HEK293 (cell line): ENCODE measurements around the gene HTT.
"Not testable (repeated sequence)": the region's sequence is repeated elsewhere in the genome, so short reads cannot be mapped to it uniquely, and the experiment has no call there.

Experiments used
- CTCF ChIA-PET: fragments of 350-600 bp; formaldehyde crosslinking; extraction: SDS; loops from one replicate; lab custom pipeline; 2021; ENCODE audit warnings: antibody characterized with exemption; lab: Yijun Ruan, JAX
- POLR2A ChIA-PET: fragments of 300-600 bp; formaldehyde crosslinking; extraction: SDS; loops from one replicate; lab custom pipeline; 2020; ENCODE audit warnings: antibody characterized with exemption, inconsistent platforms; lab: Yijun Ruan, JAX
- H3K27ac ChIP-seq: fragments of 200-500 bp; sonication (Bioruptor generic); 2 replicates; pipeline ENCODE4 v1.5.1; 2014; ENCODE audit warnings: low read depth, low read length, control low read depth, inconsistent platforms; ENCODE audit errors: extremely low read depth
- H3K36me3 ChIP-seq, 2 experiments: fragments of 200-500 bp in 1 of 2; sonication (Bioruptor generic) in 1 of 2; 1 replicate in 1 of 2; 2 replicates in 1 of 2; pipeline ENCODE4 v1.5.1; 2014 to 2017; ENCODE audit warnings: inconsistent platforms in 2 of 2, low read length in 2 of 2; ENCODE audit not compliant: control insufficient read depth in 2 of 2, insufficient read depth in 1 of 2
- H3K4me1 ChIP-seq: fragments of 200-500 bp; sonication (Bioruptor generic); 2 replicates; pipeline ENCODE4 v1.5.1; 2014; ENCODE audit warnings: mild to moderate bottlenecking, low read length, inconsistent platforms; ENCODE audit not compliant: control insufficient read depth, insufficient read depth
- H3K4me3 ChIP-seq: 2 replicates; pipeline ENCODE4 v1.5.1; 2011; ENCODE audit warnings: low read depth, mild to moderate bottlenecking, control low read depth, low read length, moderate library complexity
- H3K9me3 ChIP-seq: fragments of 200-500 bp; sonication (Bioruptor generic); 2 replicates; pipeline ENCODE4 v1.5.1; 2014; ENCODE audit warnings: low read depth, low read length, inconsistent platforms; ENCODE audit not compliant: control insufficient read depth, insufficient read depth
- ZBTB48 ChIP-seq: fragments of 450-650 bp; formaldehyde crosslinking; IDR thresholded peaks from 2 replicates; pipeline ENCODE4 v1.5.1; 2016; ENCODE audit warnings: missing biosample characterization, missing genetic modification characterization
- ZFP41 ChIP-seq: fragments of 450-650 bp; formaldehyde crosslinking; IDR thresholded peaks from 2 replicates; pipeline ENCODE4 v1.5.1; 2016; ENCODE audit warnings: missing biosample characterization, missing genetic modification characterization, borderline replicate concordance
- ZIC2 ChIP-seq: fragments of 450-650 bp; formaldehyde crosslinking; IDR thresholded peaks from 2 replicates; pipeline ENCODE4 v1.5.1; 2016; ENCODE audit warnings: missing biosample characterization, missing genetic modification characterization
- ZNF114 ChIP-seq: fragments of 450-650 bp; formaldehyde crosslinking; IDR thresholded peaks from 2 replicates; pipeline ENCODE4 v1.5.0; 2017; ENCODE audit warnings: missing biosample characterization, missing genetic modification characterization
- ZNF146 ChIP-seq: fragments of 450-650 bp; formaldehyde crosslinking; IDR thresholded peaks from 2 replicates; pipeline ENCODE4 v1.5.1; 2016; ENCODE audit warnings: missing biosample characterization, missing genetic modification characterization
- ZNF18 ChIP-seq: fragments of 450-650 bp; formaldehyde crosslinking; IDR thresholded peaks from 2 replicates; pipeline ENCODE4 v1.5.1; 2016; ENCODE audit warnings: missing biosample characterization, missing genetic modification characterization
- ZNF223 ChIP-seq: fragments of 450-650 bp; formaldehyde crosslinking; IDR thresholded peaks from 2 replicates; pipeline ENCODE4 v1.5.1; 2016; ENCODE audit warnings: missing biosample characterization, missing genetic modification characterization
- ZNF26 ChIP-seq: fragments of 450-650 bp; formaldehyde crosslinking; IDR thresholded peaks from 2 replicates; pipeline ENCODE4 v1.5.1; 2016; ENCODE audit warnings: missing biosample characterization, missing genetic modification characterization
- ZNF292 ChIP-seq: fragments of 450-650 bp; formaldehyde crosslinking; IDR thresholded peaks from 2 replicates; pipeline ENCODE4 v1.5.1; 2016; ENCODE audit warnings: low read depth, missing biosample characterization, missing genetic modification characterization, borderline replicate concordance
- ZNF311 ChIP-seq: fragments of 450-650 bp; formaldehyde crosslinking; IDR thresholded peaks from 2 replicates; pipeline ENCODE4 v1.5.1; 2017; ENCODE audit warnings: missing biosample characterization, missing genetic modification characterization, borderline replicate concordance
- ZNF416 ChIP-seq: fragments of 450-650 bp; formaldehyde crosslinking; IDR thresholded peaks from 2 replicates; pipeline ENCODE4 v1.5.1; 2016; ENCODE audit warnings: missing biosample characterization, missing genetic modification characterization
- ZNF423 ChIP-seq: fragments of 450-650 bp; formaldehyde crosslinking; IDR thresholded peaks from 2 replicates; pipeline ENCODE4 v1.5.1; 2016; ENCODE audit warnings: missing biosample characterization, missing genetic modification characterization
- ZNF426 ChIP-seq: fragments of 450-650 bp; formaldehyde crosslinking; IDR thresholded peaks from 2 replicates; pipeline ENCODE4 v1.5.1; 2017; ENCODE audit warnings: missing biosample characterization, missing genetic modification characterization, mild to moderate bottlenecking, inconsistent platforms, moderate library complexity
- ZNF580 ChIP-seq: fragments of 450-650 bp; formaldehyde crosslinking; IDR thresholded peaks from 2 replicates; pipeline ENCODE4 v1.5.1; 2016; ENCODE audit warnings: missing biosample characterization, missing genetic modification characterization
- ZNF629 ChIP-seq: fragments of 450-650 bp; formaldehyde crosslinking; IDR thresholded peaks from 2 replicates; pipeline ENCODE4 v1.5.1; 2017; ENCODE audit warnings: missing biosample characterization, missing genetic modification characterization
- ZNF645 ChIP-seq: fragments of 450-650 bp; formaldehyde crosslinking; IDR thresholded peaks from 2 replicates; pipeline ENCODE4; 2016; ENCODE audit warnings: missing biosample characterization, missing genetic modification characterization

The HTT gene

GRCh38 chr4:3160438-3160837 is 86.0 kb downstream of the HTT start:
- Histone ChIP-seq H3K27ac (no peak overlapping the region), H3K36me3 (peaks cover 0 to 60% of the 10 kb centered on the region in 2 experiments; a peak in 2 of 3 replicates), H3K4me1 (no peaks in the 10 kb centered on the region), H3K9me3 (no peaks in the 10 kb centered on the region), H3K4me3 (no peak overlapping the region)
- ChIA-PET CTCF (interaction anchor here (2.0 kb wide), 1 partner anchor 26 kb away, joined by 4 read pairs; no protein-coding TSS in a partner anchor), POLR2A (no interaction called here)
- TF ChIP-seq ZBTB48 (tag by site-specific recombination) = no peak
- no peak for TF ChIP-seq ZFP41 (tag by site-specific recombination)
- TF ChIP-seq ZNF223 = no peak
- no peak for TF ChIP-seq ZNF292
- no peak for TF ChIP-seq ZNF311
- TF ChIP-seq ZNF18 = no peak
- TF ChIP-seq ZNF645 (tag by site-specific recombination) = no peak
- no peak for TF ChIP-seq ZNF423 (tag by site-specific recombination)
- TF ChIP-seq ZNF629 (tag by site-specific recombination) = no peak
- TF ChIP-seq ZNF426 (tag by site-specific recombination) = no peak
- TF ChIP-seq ZNF114 (tag by site-specific recombination) = no peak
- TF ChIP-seq ZNF416 (tag by site-specific recombination) = no peak
- no peak for TF ChIP-seq ZNF26

GRCh38 chr4:3161044-3161443 is 86.6 kb downstream of the HTT start:
- H3K9me3 ChIP-seq, H3K27ac ChIP-seq, POLR2A ChIA-PET, H3K4me3 ChIP-seq, H3K4me1 ChIP-seq: not testable (repeated sequence)
- H3K36me3 ChIP-seq = peaks cover 0 to 57% of the 10 kb centered on the region in 2 experiments; a peak in 2 of 3 replicates
- CTCF ChIA-PET = interaction anchor here (2.0 kb wide), 1 partner anchor 27 kb away, joined by 4 read pairs; no protein-coding TSS in a partner anchor
- peak; percentile 71 for TF ChIP-seq ZNF580 (tag by site-specific recombination)
- TF ChIP-seq ZNF146 (tag by site-specific recombination) = peak; percentile 94

GRCh38 chr4:3166434-3166833 is 92.0 kb downstream of the HTT start:
- peak; percentile 47; the same call in 1 of the 2 replicates for TF ChIP-seq ZIC2 (tag by site-specific recombination)
- TF ChIP-seq, all 188 proteins: peak for 1; not testable (repeated sequence) for 187
- peaks cover 0 to 33% of the 10 kb centered on the region in 2 experiments; a peak in 1 of 3 replicates for H3K36me3 ChIP-seq
- H3K4me1 ChIP-seq, H3K9me3 ChIP-seq, H3K4me3 ChIP-seq, POLR2A ChIA-PET, H3K27ac ChIP-seq, CTCF ChIA-PET: not testable (repeated sequence)
